GM19238 (cell line): ENCODE measurements around the gene TRAM2.
A peak's percentile ranks its signal among the peaks of the same experiment; 100 is the strongest.

Source experiments
- DNase-seq: peaks from one replicate; pipeline ENCODE4 v3.0.0; 2011; ENCODE audit warnings: low spot score; ENCODE audit not compliant: insufficient read length

TRAM2 gene

GRCh38 chr6:52547647-52548352 is 29.1 kb downstream of the TRAM2 start:
- no peak for DNase-seq

DNA sequence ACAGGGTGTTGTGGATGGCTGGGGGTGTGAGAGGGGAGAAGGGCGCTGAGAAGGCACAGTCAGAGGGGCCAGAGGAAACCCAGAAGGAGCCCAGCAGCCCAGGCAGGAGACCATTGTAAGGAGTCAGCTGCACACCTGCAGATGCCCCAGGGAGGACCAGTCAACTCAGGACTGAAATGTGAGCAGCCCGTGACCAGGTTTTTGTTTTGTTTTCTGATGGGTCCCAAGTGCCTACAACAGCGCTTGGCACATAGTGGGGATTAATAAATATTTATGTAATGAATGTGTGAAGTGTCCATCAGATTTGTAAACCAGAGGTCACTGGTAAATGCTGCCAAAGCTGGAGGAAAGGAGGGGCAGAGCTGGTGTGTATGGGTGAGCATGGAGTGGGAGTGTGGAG is 30.2 kb downstream of the TRAM2 start:
- peak; percentile 53 for DNase-seq

DNA sequence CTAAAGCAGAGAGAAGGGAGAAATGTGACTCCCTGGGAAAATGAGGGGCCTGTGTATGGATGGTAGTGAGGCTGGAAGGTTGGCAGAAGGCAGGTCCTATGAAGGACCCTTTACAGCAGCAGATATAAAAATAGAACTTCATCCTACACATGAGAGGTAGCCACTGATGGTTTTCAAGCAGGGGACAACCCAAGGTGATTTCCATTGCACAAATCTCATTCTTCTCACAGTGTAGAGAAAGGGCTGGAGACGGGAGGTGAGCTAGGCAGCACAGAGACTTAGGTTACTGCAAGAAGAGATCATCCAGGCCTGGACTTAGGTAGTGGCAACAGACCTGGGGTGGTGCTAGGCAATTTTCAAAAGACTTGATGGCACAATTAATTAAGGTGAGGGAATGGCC is 30.7 kb downstream of the TRAM2 start:
- no peak for DNase-seq

DNA sequence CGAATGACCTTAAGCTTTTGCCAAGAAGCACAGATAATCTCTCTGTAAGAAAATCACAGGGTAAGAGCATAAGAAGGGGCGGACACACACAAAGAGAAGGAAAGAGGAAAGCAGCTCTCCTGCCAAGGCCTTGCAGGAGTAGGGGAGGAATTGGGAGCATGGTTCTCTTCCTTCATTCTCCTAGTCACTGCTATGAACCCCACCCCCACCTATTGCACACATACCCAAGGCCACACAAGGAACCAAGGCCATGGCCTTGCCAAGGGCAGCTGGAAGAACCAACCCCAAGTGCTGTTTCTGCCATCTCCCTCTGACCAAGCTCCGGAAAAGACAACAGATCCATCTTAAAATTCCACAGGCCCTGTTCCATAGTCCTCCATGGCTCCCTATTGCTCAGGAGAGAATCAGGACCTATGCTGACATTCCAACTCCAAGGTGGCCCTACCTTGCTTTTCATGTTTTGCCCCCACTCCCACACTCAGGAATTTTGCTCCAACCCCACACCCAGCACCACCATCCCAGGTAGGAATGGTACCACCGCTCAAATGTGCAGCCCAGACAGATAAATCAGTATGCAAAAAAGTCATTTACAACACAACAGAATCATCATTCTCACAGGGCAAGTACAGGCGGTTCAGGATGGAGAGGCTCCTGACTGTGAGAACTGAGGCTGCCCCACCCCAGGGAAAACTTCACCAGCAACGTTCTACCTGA is 31.3 kb downstream of the TRAM2 start:
- no peak for DNase-seq

GRCh38 chr6:52544602-52545405 is 32.1 kb downstream of the TRAM2 start:
- DNase-seq: no peak

DNA sequence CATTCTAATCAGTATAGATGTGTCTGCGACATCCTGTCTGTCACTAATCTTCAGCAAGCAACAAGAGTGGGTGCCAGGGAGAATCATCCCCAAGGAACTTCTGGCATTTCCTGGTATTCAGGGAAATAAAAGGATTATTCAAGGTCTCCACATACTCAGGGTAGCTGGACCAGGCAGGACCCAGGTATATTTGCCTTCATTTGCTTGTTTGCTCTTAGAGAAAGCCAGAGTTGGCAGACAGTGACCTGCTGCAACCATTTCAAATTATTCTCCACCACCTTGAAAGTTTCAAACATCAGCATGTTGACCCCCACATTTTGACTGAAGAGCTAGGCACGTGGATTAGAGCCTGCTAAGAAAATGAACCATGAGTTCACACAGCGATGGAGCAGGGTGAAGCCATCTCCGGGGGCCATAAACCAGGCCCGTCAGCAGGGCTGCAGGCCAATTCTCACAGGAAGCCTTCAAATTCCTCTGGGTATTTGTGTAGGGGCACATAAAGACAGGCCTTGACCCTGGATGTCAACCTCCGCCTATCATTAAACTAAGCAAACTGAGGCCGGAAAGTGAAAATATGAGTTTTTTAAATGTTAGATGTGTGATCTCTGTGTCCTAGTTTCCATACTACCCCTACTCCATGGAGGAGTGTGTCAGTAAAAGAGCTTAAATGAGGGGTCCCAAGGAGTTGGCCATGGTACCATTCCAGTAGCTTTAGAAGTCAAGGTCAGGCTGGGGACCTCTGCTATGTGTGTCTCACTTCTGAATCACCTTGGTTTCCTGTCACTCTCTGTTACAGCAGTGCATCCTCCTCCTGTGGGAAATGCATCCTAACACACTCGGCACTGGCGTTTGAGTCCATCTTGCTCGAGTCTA is 32.9 kb downstream of the TRAM2 start:
- DNase-seq: no peak

DNA sequence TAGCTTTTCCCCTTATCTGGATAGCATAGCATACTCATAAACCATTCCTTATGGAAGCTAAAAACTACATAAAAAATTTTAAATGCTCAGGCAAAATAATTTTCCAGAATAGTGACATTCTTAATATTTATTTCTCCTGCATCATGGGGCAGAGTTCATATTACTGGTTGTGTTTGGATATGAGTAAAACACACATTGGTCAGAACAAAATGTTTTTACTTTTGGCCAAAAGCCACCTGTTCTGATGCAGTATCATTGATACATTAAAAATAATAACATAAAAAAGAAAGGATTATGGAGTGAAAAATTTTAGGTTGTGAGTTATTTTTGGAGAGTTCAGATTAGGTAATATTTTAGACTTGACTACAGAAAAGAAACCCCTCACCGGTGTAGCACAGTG is 33.6 kb downstream of the TRAM2 start:
- no peak for DNase-seq

DNA sequence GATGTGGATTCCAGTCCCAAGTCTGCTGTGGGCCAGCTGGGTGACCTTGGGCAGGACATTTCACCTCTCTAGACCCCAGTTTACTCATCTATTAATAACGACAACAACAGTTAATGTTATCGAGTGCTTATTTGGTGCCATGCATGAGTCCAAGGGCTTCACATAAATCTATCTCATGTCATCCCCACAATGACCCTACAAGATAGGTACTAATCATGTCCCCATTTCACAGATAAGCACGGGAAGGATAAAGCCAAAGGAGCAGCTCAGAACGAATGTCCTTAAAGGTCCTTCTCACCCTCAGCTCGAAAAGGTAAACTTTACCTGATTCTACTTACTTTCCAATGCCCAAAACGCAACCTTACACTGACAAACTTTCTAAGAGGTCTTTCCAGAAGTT is 35.7 kb downstream of the TRAM2 start:
- no peak for DNase-seq

DNA sequence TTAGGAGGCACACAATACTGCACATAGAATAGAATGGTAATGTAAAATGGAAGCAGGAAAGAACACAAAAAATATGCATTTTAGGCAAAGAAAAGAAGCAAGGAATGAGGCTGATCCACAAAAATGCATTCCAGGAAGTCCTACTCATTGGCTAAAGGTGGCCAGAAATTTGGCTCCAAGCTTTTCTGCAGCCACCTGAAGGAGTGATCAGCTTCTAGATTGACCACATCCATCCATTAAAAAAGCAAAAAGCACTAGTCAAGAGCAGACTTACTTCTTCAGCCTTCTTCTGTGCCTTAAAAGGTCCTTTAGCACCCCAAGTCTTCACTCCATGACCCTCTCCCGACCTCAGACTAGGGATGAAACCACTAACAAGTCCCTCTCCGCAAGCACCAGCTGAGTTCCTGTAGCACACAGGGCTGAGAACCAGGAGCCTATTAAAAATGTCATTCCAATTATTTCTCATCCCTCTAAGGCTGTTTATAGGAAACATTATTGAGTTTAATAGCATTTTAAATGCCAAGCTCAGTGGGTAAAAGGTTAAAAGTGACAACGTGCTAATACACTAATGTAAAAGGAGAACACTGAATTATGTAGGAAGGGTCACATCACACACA is 36.5 kb downstream of the TRAM2 start:
- DNase-seq: no peak

DNA sequence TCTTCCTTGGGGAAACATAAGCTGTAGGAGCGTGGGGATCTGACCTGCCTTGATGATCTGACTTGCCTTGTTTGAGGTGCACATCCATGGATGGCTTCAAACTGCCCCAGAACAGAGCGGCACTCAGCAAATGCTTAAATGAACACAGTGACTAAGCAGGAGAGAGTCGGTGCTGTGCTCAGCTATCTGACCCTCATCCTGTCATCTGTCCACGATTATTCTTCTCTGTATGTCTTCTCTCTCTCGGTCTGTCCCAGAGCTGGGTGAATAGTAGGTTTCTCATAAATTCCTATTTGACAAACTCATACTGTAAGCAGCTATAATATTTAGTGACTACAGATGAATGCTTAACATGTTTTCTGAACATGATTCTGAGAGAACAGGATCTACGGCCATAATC is 37.3 kb downstream of the TRAM2 start:
- no peak for DNase-seq

- no peak for DNase-seq
Observed at GRCh38 chr6:52538901-52539354, 37.9 kb downstream of the TRAM2 start.

DNA sequence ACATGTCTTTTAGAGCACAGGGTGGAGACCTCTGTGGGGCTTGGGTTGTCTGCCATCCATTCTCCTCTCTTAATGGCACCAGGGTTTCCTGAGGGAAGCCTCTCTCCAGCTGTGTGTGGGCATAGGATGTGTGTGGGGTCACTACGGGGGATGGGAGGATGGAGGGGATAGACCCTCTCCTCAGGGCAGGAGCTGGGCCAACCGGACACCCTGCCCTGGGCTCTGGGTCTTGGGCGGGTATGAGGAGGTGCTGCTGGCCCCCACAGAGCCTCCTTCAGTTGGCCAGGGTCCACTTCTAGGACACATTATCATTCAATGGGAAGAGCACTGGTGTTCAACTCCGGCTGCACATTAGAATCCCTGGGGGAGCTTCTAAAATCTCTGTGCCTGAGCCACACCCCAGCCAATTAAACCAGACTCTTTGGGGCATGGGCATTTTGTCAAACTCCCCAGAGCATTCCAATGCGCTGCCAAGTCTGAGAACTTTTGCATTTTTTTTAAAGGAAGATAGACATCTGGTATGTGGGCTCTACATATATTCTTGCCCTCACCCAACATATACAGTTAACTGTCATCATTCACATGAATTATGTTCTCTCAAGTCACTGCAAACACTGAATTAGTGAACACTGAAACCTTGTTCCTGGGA is 38.5 kb downstream of the TRAM2 start:
- no peak for DNase-seq

DNA sequence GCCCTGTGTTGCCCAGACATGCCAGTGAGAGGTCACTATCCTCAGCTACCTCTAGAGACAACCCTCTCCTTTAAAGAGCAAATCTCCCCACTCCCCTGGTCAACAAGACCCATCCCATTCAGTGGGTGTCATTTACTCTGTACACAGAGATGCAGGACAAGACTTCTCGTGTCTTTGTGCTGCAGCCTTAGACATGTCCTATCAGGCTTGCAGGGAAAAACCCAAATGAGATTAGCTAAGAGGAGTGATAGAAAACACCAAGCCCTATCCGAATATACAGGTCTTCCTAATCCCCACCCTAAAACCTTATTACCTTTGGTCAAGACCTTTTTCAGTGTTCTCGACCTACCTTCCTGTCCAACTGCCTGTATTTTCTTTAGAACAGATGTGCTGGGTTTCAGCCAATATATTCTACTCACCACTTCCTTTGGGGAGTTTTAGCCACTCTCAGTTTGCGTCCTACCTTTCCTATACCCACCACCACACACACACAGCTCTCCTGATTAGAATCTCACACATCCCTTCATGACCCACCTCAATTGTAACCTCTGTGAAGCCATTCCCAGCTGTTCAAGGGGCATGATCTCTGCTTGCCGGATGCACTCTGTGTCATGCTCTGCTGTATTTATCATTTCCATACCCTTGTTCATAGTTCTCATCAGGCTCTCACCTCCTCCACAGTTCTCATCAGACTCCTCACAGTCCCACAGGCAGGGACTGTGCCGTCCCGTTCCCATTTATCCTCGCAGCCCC is 39.7 kb downstream of the TRAM2 start:
- DNase-seq: no peak

DNA sequence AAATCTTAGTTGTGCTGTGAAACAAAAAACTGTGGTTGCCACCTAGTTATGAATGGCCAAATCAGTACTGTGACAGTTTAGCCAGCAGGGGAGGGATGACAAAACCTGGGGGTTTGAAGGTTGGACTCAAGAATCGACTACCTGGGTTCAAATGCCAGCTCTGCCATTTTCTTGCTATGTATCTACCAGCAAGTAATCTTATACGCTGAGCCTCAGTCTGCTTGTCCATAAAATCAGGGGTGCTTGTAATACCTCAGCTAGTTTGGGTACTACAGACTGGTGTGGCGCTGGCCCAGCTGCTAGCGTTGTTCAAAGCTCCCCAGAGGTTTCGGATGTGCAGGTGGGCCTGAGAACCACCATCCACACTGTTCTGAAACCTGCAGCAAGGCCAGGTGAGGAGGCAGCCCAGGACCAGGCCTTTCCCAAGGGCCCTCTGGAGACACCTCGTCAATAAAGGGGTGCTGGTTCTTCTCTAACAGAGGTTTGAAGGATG is 40.4 kb downstream of the TRAM2 start:
- DNase-seq: no peak

GRCh38 chr6:52535711-52536423 is 41.0 kb downstream of the TRAM2 start:
- DNase-seq: no peak

DNA sequence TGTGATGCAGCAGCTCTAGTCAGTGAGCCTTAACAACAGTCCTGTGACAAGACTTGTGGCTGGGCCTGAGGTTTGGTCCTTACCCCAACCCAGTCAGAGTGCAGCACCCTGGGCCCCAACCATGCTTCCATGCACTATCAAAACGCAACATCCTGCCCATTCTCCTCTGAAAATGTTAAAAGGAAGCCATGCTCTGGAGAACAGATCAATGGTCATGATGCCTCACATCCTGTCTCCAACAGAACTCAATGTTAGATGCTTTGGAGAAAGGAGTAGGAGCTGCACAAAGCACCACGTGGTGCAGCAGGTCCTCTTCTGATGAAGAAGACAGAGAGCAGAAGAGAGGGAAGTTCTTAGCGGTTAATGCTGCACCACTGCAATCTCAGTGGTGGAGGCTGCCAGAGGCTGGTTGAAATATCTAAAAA is 41.9 kb downstream of the TRAM2 start:
- no peak for DNase-seq

DNA sequence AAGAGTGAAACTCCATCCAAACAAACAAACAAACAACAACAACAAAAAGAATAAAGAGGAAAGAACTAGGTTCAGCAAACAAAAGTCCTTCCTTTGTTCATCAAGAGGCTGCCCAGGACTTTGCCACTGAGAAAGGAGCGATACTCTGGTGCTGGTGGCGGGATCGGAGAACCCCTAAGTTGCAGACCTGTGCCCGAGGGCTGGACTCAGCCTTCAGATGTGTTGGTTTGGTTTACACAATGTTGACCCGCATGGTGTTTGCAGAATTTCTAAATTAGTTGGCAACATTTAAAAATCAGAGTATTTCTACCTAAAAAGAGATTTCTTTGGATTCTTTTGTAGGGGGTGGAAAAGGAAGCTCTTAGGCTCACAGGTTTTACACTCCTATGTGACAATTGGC is 42.5 kb downstream of the TRAM2 start:
- DNase-seq: no peak

DNA sequence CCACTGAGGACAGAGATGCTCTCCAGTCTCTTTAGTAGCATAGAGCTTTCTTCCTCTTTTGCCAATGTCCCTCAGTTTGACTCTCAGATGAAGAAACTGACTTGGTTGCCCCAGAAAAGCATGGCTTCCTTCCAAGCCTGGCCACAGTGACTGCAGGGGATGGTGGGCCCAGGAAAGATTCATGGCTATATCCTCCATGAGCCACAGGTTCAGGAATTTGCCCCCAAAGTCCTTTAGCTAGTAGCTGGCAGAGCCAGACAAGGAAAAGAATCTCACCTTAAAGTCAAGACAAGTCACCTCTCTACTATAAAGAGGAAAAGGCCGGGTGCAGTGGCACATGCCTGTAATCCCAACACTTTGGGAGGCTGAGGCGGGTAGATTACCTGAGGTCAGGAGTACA is 43.4 kb downstream of the TRAM2 start:
- DNase-seq: no peak

DNA sequence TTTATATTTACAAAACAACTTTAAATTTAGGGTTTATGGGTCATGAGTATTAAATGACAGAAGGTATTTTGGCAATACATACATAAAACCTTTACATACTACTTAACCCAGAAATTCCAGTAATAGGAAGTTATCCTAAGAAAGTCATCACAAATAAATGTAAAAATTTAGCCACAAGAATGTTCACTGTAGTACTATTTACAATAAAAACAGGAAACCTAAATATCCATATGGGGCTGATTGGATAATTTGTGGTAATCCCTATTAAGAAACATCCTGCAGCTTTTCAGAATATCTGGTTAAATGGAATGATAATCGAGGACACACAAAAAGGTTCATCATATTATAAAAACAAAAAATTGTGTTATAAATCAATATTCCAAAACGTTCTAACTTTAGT is 44.4 kb downstream of the TRAM2 start:
- DNase-seq: no peak
